ENCODE data around the gene SBDS.

SBDS gene

DNA sequence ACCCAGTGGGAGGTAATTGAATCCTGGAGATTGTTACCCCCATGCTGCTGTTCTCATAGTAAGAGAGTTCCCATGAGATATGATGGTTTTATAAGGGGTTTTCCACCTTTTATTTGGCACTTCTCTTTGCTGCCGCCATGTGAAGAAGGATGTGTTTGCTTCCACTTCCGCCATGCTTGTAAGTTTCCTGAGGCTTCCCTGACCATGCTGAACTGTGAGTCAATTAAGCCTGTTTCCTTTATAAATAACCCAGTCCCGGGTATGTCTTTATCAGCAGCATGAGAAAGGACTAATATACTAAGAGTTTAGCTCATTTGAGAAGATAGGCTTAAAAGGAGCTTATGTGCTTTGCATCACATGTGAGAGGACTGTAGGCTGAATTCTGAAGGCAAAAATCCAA lies 45.1 kb downstream of the SBDS start:
- Histone ChIP-seq H3K27me3 (no peaks in the 10 kb centered on the region), H3K9me3 (no peaks in the 10 kb centered on the region), H3K4me1 (no peaks in the 10 kb centered on the region), H3K36me3 (peaks cover 64% of the 10 kb centered on the region), H3K4me3 (ENCODE audit: low read depth, low read length) (no peak overlapping the region)
- TF ChIP-seq, protein P1, sequence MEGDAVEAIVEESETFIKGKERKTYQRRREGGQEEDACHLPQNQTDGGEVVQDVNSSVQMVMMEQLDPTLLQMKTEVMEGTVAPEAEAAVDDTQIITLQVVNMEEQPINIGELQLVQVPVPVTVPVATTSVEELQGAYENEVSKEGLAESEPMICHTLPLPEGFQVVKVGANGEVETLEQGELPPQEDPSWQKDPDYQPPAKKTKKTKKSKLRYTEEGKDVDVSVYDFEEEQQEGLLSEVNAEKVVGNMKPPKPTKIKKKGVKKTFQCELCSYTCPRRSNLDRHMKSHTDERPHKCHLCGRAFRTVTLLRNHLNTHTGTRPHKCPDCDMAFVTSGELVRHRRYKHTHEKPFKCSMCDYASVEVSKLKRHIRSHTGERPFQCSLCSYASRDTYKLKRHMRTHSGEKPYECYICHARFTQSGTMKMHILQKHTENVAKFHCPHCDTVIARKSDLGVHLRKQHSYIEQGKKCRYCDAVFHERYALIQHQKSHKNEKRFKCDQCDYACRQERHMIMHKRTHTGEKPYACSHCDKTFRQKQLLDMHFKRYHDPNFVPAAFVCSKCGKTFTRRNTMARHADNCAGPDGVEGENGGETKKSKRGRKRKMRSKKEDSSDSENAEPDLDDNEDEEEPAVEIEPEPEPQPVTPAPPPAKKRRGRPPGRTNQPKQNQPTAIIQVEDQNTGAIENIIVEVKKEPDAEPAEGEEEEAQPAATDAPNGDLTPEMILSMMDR (IDR thresholded peaks at IDR 0.05; ENCODE audit: low read depth, low read length), result no peak
- DNase-seq, result no peak

DNA sequence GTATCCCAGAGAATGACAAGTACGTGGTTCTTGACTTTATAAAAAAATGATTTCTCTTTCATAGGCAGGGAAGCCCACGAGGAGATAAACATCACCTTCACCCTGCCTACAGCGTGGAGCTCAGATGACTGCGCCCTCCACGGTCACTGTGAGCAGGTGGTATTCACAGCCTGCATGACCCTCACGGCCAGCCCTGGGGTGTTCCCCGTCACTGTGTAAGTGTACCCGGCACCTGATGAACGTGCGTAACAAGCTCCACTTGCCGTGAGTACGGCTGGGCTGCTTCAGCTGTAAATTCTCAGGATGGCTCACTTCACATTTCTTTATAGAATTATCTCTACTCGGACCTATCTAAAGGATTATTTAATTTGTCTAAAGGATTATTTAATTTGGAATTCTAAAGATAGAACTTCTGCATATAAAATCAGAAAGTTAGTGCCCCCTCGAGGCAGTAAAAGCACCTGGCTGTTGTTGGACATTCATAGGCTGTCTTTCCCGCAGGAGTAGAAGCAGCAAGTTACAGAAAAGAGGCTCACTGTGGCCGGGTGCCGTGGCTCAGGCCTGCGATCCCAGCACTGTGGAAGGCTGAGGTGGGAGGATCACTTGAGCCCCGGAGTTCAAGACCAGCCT lies 46.8 kb downstream of the SBDS start:
- Histone ChIP-seq H3K4me1 (no peaks in the 10 kb centered on the region), H3K27me3 (no peaks in the 10 kb centered on the region), H3K9me3 (no peaks in the 10 kb centered on the region), H3K36me3 (peaks cover 67% of the 10 kb centered on the region), H3K4me3 (ENCODE audit: low read depth, low read length) (no peak overlapping the region)
- TF ChIP-seq, protein P1 (IDR thresholded peaks at IDR 0.05; ENCODE audit: low read depth, low read length), result peak; percentile 39; the same call in 1 of the 2 replicates
- DNase-seq, result no peak

DNA sequence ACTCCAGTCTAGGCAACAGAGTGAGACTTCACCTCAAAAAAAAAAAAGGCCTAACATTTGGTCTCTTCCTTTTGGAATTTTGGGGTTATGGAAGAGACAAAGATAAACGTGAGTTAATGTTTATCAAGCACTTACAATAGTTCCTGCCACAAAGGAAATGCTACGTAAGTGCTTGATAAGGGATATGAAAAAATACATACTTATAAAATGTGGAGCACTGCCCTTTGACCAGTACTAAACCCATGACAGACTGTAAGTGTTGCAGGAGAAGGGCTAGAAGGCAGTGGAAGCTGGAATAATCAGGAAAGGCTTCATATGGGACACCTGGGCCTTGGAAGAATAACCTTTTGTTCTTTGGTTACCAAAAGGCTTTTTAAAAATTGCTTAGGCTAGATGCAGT lies 48.8 kb downstream of the SBDS start:
- no peak for DNase-seq
- peaks cover 59% of the 10 kb centered on the region for H3K36me3 ChIP-seq

DNA sequence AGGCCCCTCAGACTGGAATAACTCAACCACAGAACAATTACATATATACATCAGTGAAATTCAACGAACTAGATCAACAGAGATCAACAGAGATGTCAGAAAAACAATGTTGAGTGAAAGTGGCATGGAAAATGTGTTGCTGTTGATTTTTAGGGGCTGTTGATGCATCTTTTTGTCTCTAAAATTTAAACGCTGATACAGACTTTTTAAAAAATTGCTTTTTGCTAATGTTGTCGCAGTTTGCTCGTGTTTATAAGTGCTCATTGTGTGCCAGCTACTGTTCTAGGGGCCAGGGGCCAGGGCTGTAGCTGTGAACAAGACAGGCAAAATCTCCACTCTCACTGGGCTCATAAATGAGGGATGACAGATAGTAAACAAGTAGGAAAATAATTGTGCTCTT lies 56.1 kb downstream of the SBDS start:
- Histone ChIP-seq H3K4me1 (no peaks in the 10 kb centered on the region), H3K4me3 (ENCODE audit: low read depth, low read length) (no peak overlapping the region), H3K36me3 (peaks cover 7% of the 10 kb centered on the region), H3K9me3 (no peaks in the 10 kb centered on the region), H3K27me3 (no peaks in the 10 kb centered on the region)
- DNase-seq, result no peak
- TF ChIP-seq, protein P1 (IDR thresholded peaks at IDR 0.05; ENCODE audit: low read depth, low read length), result no peak

More for the DNA sequence above, 48.8 kb downstream of the SBDS start:
- TF ChIP-seq, protein P1 (IDR thresholded peaks at IDR 0.05; ENCODE audit: low read depth, low read length), result no peak
- H3K4me3 ChIP-seq (ENCODE audit: low read depth, low read length), result no peak overlapping the region
- no peaks in the 10 kb centered on the region for H3K27me3 ChIP-seq
- H3K9me3 ChIP-seq, result no peaks in the 10 kb centered on the region
- no peaks in the 10 kb centered on the region for H3K4me1 ChIP-seq

DNA sequence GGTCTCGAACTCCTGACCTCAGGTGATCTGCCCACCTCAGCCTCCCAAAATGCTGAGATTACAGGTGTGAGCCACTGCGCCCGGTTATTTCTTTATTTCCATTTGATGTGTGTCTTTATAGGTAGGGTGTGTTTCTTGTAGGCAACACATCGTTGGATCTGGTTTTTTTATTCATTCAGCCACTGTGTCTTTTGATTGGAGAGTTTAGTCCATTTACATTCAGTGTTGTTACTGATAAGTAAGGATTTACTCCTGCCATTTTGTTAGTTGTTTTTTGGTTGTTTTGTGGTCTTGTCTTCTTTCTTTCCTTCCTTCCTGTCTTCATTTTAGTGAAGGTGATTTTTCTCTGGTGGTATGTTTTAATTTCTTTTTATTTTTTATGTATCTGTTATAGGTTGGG lies 57.4 kb downstream of the SBDS start:
- H3K36me3 ChIP-seq, result no peaks in the 10 kb centered on the region; the same call in 1 of the 2 replicates
- no peaks in the 10 kb centered on the region for H3K4me1 ChIP-seq
- no peaks in the 10 kb centered on the region for H3K27me3 ChIP-seq
- TF ChIP-seq, protein P1 (IDR thresholded peaks at IDR 0.05; ENCODE audit: low read depth, low read length), result no peak
- H3K4me3 ChIP-seq (ENCODE audit: low read depth, low read length), result no peak overlapping the region
- H3K9me3 ChIP-seq, result no peaks in the 10 kb centered on the region
- no peak for DNase-seq

Data from BE2C (cell line).